Measurements from ENCODE around the gene PIH1D2.

GRCh38 chr11:112025707-112026106 lies 48.1 kb downstream of the PIH1D2 start:
- TF ChIP-seq, protein P1, sequence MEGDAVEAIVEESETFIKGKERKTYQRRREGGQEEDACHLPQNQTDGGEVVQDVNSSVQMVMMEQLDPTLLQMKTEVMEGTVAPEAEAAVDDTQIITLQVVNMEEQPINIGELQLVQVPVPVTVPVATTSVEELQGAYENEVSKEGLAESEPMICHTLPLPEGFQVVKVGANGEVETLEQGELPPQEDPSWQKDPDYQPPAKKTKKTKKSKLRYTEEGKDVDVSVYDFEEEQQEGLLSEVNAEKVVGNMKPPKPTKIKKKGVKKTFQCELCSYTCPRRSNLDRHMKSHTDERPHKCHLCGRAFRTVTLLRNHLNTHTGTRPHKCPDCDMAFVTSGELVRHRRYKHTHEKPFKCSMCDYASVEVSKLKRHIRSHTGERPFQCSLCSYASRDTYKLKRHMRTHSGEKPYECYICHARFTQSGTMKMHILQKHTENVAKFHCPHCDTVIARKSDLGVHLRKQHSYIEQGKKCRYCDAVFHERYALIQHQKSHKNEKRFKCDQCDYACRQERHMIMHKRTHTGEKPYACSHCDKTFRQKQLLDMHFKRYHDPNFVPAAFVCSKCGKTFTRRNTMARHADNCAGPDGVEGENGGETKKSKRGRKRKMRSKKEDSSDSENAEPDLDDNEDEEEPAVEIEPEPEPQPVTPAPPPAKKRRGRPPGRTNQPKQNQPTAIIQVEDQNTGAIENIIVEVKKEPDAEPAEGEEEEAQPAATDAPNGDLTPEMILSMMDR (IDR thresholded peaks at IDR 0.05 in 2 of 3, conservative IDR thresholded peaks at IDR 0.05 in 1 of 3; ENCODE audit: borderline replicate concordance in 1 of 3, insufficient read depth in 1 of 3, low read depth in 2 of 3, low read length in 2 of 3): no peak
- TF ChIP-seq SP1 (IDR thresholded peaks at IDR 0.05; ENCODE audit: low read depth) (no peak), EZH2phosphoT487 (IDR thresholded peaks at IDR 0.05; ENCODE audit: borderline replicate concordance) (no peak), POLR2AphosphoS5 (IDR thresholded peaks at IDR 0.05; ENCODE audit: low read depth, low read length) (no peak), REST (IDR thresholded peaks at IDR 0.05; ENCODE audit: low read depth) (no peak), EZH2 (IDR thresholded peaks at IDR 0.05) (no peak), EGR1 (IDR thresholded peaks at IDR 0.05; ENCODE audit: low read depth) (no peak), ZNF274 (IDR thresholded peaks at IDR 0.05; ENCODE audit: low read depth, low read length) (no peak), RAD21 (IDR thresholded peaks at IDR 0.05; ENCODE audit: low read depth) (no peak)
